Vagina (tissue), 2 donors: ENCODE results near the gene HIGD2A.

Experiments
- POLR2A ChIP-seq, 2 donors: fragments of 450-650 bp; IDR thresholded peaks; one replicate each; pipeline ENCODE4 v1.6.1; 2017; ENCODE audit warnings: antibody characterized with exemption in 2 of 2, mild to moderate bottlenecking in 2 of 2, moderate library complexity in 2 of 2
- TF ChIP-seq, protein P1 (sequence below), 3 experiments: fragments of 450-650 bp in 2 of 3; fragments of 200-600 bp in 1 of 3; sonication (generic) in 1 of 3; IDR thresholded peaks; one replicate each; pipeline ENCODE4 v1.5.1; 2017 to 2019; ENCODE audit warnings: antibody characterized with exemption in 3 of 3, mild to moderate bottlenecking in 2 of 3, moderate library complexity in 2 of 3

DNA sequence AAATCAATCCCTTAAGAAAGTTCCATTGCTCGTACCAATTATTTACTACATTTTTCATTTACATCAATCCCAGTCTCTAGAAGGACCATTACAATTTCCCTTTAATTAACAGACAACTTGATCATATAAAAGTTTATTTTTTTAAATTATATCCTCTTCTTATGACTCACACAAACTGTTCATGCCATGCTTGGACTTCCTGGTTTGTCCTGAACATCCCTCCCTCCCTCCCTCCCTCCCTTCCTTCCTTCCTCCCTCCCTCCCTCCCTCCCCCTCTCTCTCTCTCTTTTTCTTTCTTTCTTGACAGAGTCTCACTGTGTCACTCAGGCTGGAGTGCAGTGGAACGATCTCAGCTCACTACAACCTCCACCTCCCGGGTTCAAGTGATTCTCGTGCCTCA, 39.4 kb downstream of the HIGD2A start:
- no peak for TF ChIP-seq POLR2A (IDR thresholded peaks at IDR 0.05)
- TF ChIP-seq, protein P1, sequence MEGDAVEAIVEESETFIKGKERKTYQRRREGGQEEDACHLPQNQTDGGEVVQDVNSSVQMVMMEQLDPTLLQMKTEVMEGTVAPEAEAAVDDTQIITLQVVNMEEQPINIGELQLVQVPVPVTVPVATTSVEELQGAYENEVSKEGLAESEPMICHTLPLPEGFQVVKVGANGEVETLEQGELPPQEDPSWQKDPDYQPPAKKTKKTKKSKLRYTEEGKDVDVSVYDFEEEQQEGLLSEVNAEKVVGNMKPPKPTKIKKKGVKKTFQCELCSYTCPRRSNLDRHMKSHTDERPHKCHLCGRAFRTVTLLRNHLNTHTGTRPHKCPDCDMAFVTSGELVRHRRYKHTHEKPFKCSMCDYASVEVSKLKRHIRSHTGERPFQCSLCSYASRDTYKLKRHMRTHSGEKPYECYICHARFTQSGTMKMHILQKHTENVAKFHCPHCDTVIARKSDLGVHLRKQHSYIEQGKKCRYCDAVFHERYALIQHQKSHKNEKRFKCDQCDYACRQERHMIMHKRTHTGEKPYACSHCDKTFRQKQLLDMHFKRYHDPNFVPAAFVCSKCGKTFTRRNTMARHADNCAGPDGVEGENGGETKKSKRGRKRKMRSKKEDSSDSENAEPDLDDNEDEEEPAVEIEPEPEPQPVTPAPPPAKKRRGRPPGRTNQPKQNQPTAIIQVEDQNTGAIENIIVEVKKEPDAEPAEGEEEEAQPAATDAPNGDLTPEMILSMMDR (IDR thresholded peaks at IDR 0.05), result no peak
